Subcutaneous abdominal adipose tissue (tissue), 5 donors: ENCODE results near the gene TRPV2.

Experiments used
- H3K27ac ChIP-seq: one replicate; pipeline ENCODE4 v1.7.0; 2013; ENCODE audit warnings: low read depth, mild to moderate bottlenecking, inconsistent platforms, low read length, moderate library complexity
- H3K27me3 ChIP-seq, 5 donors: one replicate each; pipeline ENCODE4 v1.7.0; 2013; ENCODE audit warnings: low read length in 5 of 5, inconsistent platforms in 1 of 5; ENCODE audit not compliant: control insufficient read depth in 5 of 5, insufficient read depth in 4 of 5
- H3K36me3 ChIP-seq, 5 donors: one replicate each; pipeline ENCODE4 v1.7.0; 2013; ENCODE audit warnings: low read length in 5 of 5; ENCODE audit not compliant: control insufficient read depth in 5 of 5, insufficient read depth in 5 of 5
- H3K4me1 ChIP-seq, 5 donors: one replicate each; pipeline ENCODE4 v1.7.0; 2013; ENCODE audit warnings: low read length in 5 of 5, mild to moderate bottlenecking in 3 of 5, moderate library complexity in 1 of 5; ENCODE audit not compliant: control insufficient read depth in 5 of 5, insufficient read depth in 5 of 5
- H3K4me3 ChIP-seq, 5 donors: one replicate each; pipeline ENCODE4 v1.7.0; 2013; ENCODE audit warnings: low read length in 5 of 5, low read depth in 1 of 5
- H3K9ac ChIP-seq, 5 donors: one replicate each; pipeline ENCODE4 v1.7.0; 2013; ENCODE audit warnings: low read length in 5 of 5, mild to moderate bottlenecking in 4 of 5, moderate library complexity in 3 of 5
- H3K9me3 ChIP-seq, 5 donors: one replicate each; pipeline ENCODE4 v1.7.0; 2013; ENCODE audit warnings: low read length in 5 of 5; ENCODE audit not compliant: control insufficient read depth in 5 of 5
- donor health status: healthy.
- donor health status: healthy.
- donor health status: healthy.
- donor health status: healthy.
- donor health status: healthy.

TRPV2 gene

DNA sequence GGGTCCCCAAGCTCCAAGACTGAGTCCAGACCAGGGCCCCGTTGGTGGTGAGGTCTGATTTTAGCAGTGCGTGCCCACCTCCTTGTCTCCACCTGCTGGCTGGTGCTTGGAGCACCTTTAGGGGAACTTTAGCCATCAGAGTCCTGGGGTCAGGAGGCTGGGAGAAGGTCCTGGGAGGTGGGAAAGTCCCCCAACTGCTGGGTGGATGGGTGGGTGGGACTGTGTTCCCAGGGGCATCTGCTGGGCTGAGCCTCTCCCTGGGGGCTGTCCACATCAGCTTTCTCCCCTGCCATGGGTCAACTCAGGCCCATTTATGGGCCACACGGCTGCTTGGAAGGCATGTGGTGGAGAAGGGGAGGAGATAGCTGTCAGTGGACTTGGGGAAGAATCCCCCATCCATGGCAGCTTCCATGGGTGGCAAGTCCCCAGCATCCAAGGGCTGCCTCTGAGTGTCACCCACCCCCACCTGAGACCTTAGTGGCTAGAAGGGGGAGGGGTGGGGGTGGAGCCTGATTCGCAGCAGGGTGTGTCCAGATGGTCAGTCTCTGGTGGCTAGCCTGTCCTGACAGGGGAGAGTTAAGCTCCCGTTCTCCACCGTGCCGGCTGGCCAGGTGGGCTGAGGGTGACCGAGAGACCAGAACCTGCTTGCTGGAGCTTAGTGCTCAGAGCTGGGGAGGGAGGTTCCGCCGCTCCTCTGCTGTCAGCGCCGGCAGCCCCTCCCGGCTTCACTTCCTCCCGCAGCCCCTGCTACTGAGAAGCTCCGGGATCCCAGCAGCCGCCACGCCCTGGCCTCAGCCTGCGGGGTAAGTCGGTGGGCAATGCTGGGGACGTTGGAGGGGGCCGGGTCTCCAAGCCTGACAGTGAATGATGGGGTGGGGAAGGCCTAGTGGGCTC is at the start of gene TRPV2:
Gene TRPV2 (plus strand): TSS at position 541 of the 894 bp plus-strand sequence. CDS start 2,098 bp downstream, outside the sequence.
- peak within 1 kb of the TSS; percentile 27 to 91 (median 81) for H3K9ac ChIP-seq
- peaks cover 4 to 53% (median 34%) of the 10 kb centered on the region in 5 donors for H3K4me1 ChIP-seq
- H3K9me3 ChIP-seq = no peaks in the 10 kb centered on the region
- H3K27ac ChIP-seq = peak within 1 kb of the TSS; percentile 93
- peaks cover 0 to 23% (median 11%) of the 10 kb centered on the region in 5 donors for H3K36me3 ChIP-seq
- peak within 1 kb of the TSS; percentile 62 to 82 (median 78) for H3K4me3 ChIP-seq
- H3K27me3 ChIP-seq = peaks cover 0 to 4% (median 0%) of the 10 kb centered on the region in 5 donors

DNA sequence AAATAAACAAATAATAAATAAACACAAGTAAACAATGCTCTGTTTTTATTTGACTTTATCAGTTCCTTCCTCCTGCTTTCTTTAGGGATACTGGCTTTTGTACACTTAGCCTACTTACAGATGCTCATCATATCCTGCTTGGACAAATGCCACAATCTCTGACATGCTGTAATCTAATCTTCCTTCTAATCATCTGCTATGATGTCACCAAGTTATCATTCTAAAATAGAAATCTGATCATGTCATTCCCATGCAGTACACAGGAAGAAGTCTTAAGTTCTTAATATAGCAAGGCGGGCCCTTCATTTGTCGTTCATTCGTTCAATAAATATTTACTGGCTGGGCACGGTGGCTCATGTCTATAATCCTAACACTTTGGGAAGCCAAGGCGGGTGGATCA is 43.6 kb upstream of the TRPV2 start:
- Histone ChIP-seq H3K4me3 (no peak overlapping the region), H3K36me3 (no peaks in the 10 kb centered on the region), H3K4me1 (peaks cover 2 to 12% (median 6%) of the 10 kb centered on the region in 5 donors), H3K9me3 (no peaks in the 10 kb centered on the region), H3K27me3 (no peaks in the 10 kb centered on the region), H3K27ac (no peak overlapping the region), H3K9ac (no peak overlapping the region)

- Histone ChIP-seq H3K27ac (no peak overlapping the region), H3K9ac (no peak overlapping the region), H3K36me3 (no peaks in the 10 kb centered on the region)
Measured at GRCh38 chr17:16374146-16374938, 41.0 kb upstream of the TRPV2 start.

GRCh38 chr17:16377941-16378341 is 37.4 kb upstream of the TRPV2 start:
- H3K27me3 ChIP-seq = no peaks in the 10 kb centered on the region
- H3K4me3 ChIP-seq = no peak overlapping the region
- peaks cover 3 to 12% (median 8%) of the 10 kb centered on the region in 5 donors for H3K36me3 ChIP-seq
- H3K4me1 ChIP-seq = peaks cover 5 to 28% (median 23%) of the 10 kb centered on the region in 5 donors
- H3K27ac ChIP-seq = peak overlapping the region; percentile 10
- H3K9ac ChIP-seq = no peak overlapping the region
- H3K9me3 ChIP-seq = no peaks in the 10 kb centered on the region

More at GRCh38 chr17:16374146-16374938, 41.0 kb upstream of the TRPV2 start:
- Histone ChIP-seq H3K4me3 (no peak overlapping the region), H3K9me3 (no peaks in the 10 kb centered on the region), H3K27me3 (no peaks in the 10 kb centered on the region), H3K4me1 (peaks cover 2 to 12% (median 10%) of the 10 kb centered on the region in 5 donors)

GRCh38 chr17:16378636-16379282 is 36.6 kb upstream of the TRPV2 start:
- Histone ChIP-seq H3K9ac (no peak overlapping the region), H3K36me3 (peaks cover 7 to 18% (median 13%) of the 10 kb centered on the region in 5 donors), H3K9me3 (no peaks in the 10 kb centered on the region), H3K4me1 (peaks cover 5 to 34% (median 32%) of the 10 kb centered on the region in 5 donors), H3K4me3 (no peak overlapping the region), H3K27me3 (no peaks in the 10 kb centered on the region), H3K27ac (peak overlapping the region; percentile 51)

GRCh38 chr17:16379654-16380053 is 35.7 kb upstream of the TRPV2 start:
- H3K9me3 ChIP-seq = no peaks in the 10 kb centered on the region
- H3K4me3 ChIP-seq = no peak overlapping the region

GRCh38 chr17:16380640-16381495 is 34.5 kb upstream of the TRPV2 start, which contains the start of gene UBB:
TSS of gene UBB (plus strand) at chr17:16381091. CDS start at chr17:16381908, 817 bp downstream.
- Histone ChIP-seq H3K4me3 (peak within 1 kb of the TSS; percentile 79 to 96 (median 85)), H3K27ac (peak within 1 kb of the TSS; percentile 100), H3K9ac (peak within 1 kb of the TSS; percentile 88 to 99 (median 91)), H3K36me3 (peaks cover 7 to 21% (median 16%) of the 10 kb centered on the region in 5 donors), H3K9me3 (no peaks in the 10 kb centered on the region), H3K27me3 (no peaks in the 10 kb centered on the region), H3K4me1 (peaks cover 4 to 33% (median 33%) of the 10 kb centered on the region in 5 donors)

More at GRCh38 chr17:16379654-16380053, 35.7 kb upstream of the TRPV2 start:
- H3K9ac ChIP-seq = no peak overlapping the region
- no peak overlapping the region for H3K27ac ChIP-seq
- H3K4me1 ChIP-seq = peaks cover 4 to 33% (median 33%) of the 10 kb centered on the region in 5 donors
- H3K27me3 ChIP-seq = no peaks in the 10 kb centered on the region
- peaks cover 7 to 21% (median 16%) of the 10 kb centered on the region in 5 donors for H3K36me3 ChIP-seq

- peak overlapping the region; percentile 88 to 99 (median 91) for H3K9ac ChIP-seq
- no peaks in the 10 kb centered on the region for H3K9me3 ChIP-seq
- peaks cover 4 to 37% (median 35%) of the 10 kb centered on the region in 5 donors for H3K4me1 ChIP-seq
- H3K4me3 ChIP-seq = peak overlapping the region; percentile 79 to 96 (median 85)
- H3K27me3 ChIP-seq = no peaks in the 10 kb centered on the region
- H3K36me3 ChIP-seq = peaks cover 7 to 21% (median 16%) of the 10 kb centered on the region in 5 donors
- peak overlapping the region; percentile 100 for H3K27ac ChIP-seq
Measured at GRCh38 chr17:16381496-16381820, 33.9 kb upstream of the TRPV2 start.

- Histone ChIP-seq H3K4me3 (peak overlapping the region in 2 of 5 donors; percentile 6 to 34), H3K9ac (no peak overlapping the region), H3K36me3 (peaks cover 7 to 21% (median 16%) of the 10 kb centered on the region in 5 donors)
Measured at GRCh38 chr17:16383216-16383615, 32.2 kb upstream of the TRPV2 start.

More at GRCh38 chr17:16383216-16383615, 32.2 kb upstream of the TRPV2 start:
- Histone ChIP-seq H3K9me3 (no peaks in the 10 kb centered on the region), H3K27me3 (no peaks in the 10 kb centered on the region), H3K27ac (peak overlapping the region; percentile 32), H3K4me1 (peaks cover 4 to 41% (median 34%) of the 10 kb centered on the region in 5 donors)
